Coronary artery (tissue), 2 donors: ENCODE data around the gene MAOA.

Source experiments
- DNase-seq: peaks from one replicate; pipeline ENCODE4 v3.0.0-alpha.2; 2017; ENCODE audit warnings: low spot score
- H3K27ac ChIP-seq, 2 donors: fragments of 200-600 bp; sonication (generic); one replicate each; pipeline ENCODE4 v1.5.1; 2016 to 2019
- H3K4me3 ChIP-seq: fragments of 200-600 bp; sonication (generic); 2 replicates; pipeline ENCODE4 v1.5.1; 2016; ENCODE audit warnings: mild to moderate bottlenecking, moderate library complexity
- CTCF ChIP-seq: fragments of 200-600 bp; sonication (generic); IDR thresholded peaks from one replicate; pipeline ENCODE4 v1.5.1; 2019; ENCODE audit warnings: antibody characterized with exemption

MAOA gene

GRCh38 chrX:43753637-43754036 lies 97.5 kb downstream of the MAOA start:
- TF ChIP-seq CTCF, result no peak

GRCh38 chrX:43756076-43756475 lies 100.0 kb downstream of the MAOA start:
- DNase-seq, result no peak
- TF ChIP-seq CTCF, result no peak
- H3K4me3 ChIP-seq, result no peak overlapping the region

More at GRCh38 chrX:43753637-43754036, 97.5 kb downstream of the MAOA start:
- no peak overlapping the region for H3K4me3 ChIP-seq
- DNase-seq, result no peak
- H3K27ac ChIP-seq, result no peak overlapping the region

GRCh38 chrX:43758044-43758443 lies 101.9 kb downstream of the MAOA start:
- DNase-seq, result no peak
- Histone ChIP-seq H3K4me3 (no peak overlapping the region), H3K27ac (no peak overlapping the region)
- no peak for TF ChIP-seq CTCF

More at GRCh38 chrX:43756076-43756475, 100.0 kb downstream of the MAOA start:
- H3K27ac ChIP-seq, result no peak overlapping the region

GRCh38 chrX:43785930-43786591 lies 130.0 kb downstream of the MAOA start:
- DNase-seq, result no peak
- Histone ChIP-seq H3K4me3 (no peak overlapping the region), H3K27ac (no peak overlapping the region)
- no peak for TF ChIP-seq CTCF
